Myocyte (in vitro differentiated cells): ENCODE measurements around the gene TMC1. TPM values are rescaled to one million over a fixed set of nuclear protein-coding genes. Genes with fewer than 3 reads are reported as not detected.
A peak's percentile ranks its signal among the peaks of the same experiment; 100 is the strongest.

Experiments used
- DNase-seq: peaks from one replicate; pipeline ENCODE4 v3.0.0-alpha.2; 2012; ENCODE audit warnings: low read depth
- total RNA-seq: library from RNA; depleted of rRNA; stranded (reverse); fragments of >200 nt; gene quantifications from 2 replicates; pipeline ENCODE4 v1.2.3, GENCODE V29; 2014

The TMC1 gene
- total RNA-seq, 1 donor from 2014 or later, result 0.40 TPM

DNA sequence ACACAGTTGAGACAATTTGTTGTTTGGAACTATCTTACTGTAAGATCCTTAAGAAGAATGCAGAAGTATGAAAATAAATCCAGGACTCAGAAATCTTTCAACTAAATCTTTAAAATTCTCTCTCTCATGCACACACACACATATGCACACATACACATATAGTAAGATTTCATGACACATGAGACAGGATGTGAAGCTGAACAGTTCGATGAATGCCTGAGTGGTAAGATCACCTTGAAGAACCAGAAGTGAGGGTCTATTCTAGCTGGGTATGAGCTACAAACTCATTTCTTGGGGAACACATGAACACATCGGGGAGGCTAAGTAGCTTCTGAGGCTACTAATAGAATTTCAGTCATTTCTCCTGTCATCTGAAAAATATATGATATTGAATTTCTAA lies 153.6 kb downstream of the TMC1 start:
- DNase-seq, result no peak

DNA sequence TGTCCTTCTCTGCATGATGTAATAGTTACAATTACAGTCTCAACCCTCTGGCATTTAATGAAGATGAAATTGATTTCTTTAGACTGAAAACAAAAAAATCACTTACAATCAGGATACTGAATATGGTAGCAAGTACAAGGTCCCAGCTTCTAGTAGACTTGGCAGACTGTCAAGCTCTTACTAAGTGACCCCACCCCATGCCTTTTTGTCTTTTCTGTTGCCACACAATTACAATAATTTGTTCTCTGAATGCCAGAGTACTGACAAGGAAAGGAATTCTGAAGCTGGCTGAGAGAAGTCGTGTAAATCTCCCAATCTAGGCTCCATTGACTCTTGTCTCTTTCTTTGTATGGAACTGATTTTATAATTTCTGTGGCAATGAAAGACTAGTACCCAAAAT lies 154.2 kb downstream of the TMC1 start:
- DNase-seq, result peak; percentile 1

DNA sequence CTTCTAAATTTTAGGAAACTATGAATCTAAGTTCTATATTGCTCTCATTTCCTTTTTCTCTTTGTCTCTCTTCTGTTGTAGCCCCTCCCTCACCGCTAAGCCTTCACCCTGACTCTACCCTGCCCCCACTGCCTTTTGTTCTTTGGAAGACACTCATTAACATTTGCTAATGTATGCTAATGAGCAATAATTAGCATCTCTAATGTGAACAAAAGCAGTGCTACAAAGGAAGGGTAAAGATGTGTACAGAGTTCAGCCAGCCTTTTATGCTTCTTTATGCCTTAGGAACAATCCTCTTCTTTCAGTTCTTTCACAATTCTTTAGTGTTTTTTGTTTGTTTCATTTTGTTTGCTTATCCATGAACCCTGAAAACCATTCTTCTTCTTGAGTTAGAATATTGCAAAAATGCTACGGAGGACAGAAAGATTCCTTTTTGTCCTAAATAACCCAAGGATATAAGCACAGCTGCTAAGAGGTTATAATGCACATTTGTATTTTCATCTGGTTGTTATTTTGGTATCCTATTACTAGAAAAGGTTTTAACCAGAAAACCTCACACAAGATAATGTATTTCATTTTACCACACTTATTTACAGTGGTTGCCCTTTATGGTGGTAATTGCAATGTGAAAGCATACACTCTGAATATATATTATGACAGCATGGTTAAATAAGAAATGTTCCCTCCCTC lies 159.3 kb downstream of the TMC1 start:
- DNase-seq, result no peak

DNA sequence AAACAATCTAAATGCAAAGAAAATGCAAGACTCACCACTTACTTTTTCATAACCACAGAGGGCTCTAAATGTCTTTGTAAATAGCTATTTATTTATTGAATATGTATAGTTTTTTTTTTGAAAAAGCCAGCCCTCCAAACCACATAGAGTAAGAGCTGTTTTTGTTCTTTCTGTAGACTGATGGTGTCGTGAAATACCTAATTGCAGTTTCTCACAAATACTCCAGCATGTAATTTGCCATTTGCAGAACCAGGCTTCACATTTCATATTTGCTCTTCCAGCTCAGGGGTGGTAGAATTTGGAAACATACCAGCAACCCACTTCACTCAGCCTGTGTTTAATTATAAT lies 159.8 kb downstream of the TMC1 start:
- DNase-seq, result no peak

- DNase-seq, result no peak
These were observed 163.2 kb downstream of the TMC1 start for GRCh38 chr9:72684615-72685014.

DNA sequence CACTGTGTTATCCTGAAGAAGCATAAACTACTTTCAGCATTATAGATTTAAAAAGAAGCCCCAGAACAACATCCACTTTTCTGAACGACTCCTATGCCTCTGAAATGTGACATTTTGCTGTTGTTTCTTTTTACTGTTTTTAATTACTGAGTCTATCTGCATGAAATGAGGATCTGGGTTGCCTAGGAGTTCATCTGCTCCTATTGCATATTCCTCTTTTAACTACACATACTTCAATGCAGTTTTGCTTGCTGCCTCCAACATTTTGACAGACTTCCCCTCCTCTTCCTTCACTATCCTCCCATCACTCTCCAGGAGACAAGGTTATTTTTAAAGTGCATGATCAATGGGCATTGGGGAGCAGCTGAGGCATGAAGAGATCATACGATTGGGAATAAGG lies 164.5 kb downstream of the TMC1 start:
- no peak for DNase-seq

GRCh38 chr9:72687331-72687730 lies 165.9 kb downstream of the TMC1 start:
- DNase-seq, result no peak

GRCh38 chr9:72691671-72692070 lies 170.3 kb downstream of the TMC1 start:
- DNase-seq, result no peak

DNA sequence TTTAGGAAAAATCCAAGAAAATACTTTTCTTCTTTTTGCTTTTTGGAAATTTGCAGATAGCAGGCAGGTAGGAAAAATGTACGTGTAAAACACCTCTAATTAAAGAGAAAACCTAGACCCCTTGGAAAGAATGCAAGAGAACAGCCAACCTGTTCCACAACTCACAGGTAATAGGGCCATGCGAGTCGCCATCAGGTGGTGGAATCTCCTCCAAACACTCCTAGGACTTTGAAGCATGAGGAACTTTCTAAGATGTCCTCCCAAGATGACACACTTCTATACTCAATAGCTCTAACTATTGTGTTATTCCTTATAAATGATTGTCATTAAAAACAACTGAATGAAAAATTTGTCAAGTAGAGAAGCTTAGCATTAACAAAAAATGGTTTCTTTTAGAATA lies 174.0 kb downstream of the TMC1 start:
- no peak for DNase-seq

- no peak for DNase-seq
These were observed 175.1 kb downstream of the TMC1 start for GRCh38 chr9:72696511-72696910.

- DNase-seq, result no peak
These were observed 180.1 kb downstream of the TMC1 start for GRCh38 chr9:72701510-72701909.

GRCh38 chr9:72703574-72703973 lies 182.2 kb downstream of the TMC1 start:
- DNase-seq, result peak; percentile 90

- no peak for DNase-seq
These were observed 183.4 kb downstream of the TMC1 start for GRCh38 chr9:72704688-72705375.

DNA sequence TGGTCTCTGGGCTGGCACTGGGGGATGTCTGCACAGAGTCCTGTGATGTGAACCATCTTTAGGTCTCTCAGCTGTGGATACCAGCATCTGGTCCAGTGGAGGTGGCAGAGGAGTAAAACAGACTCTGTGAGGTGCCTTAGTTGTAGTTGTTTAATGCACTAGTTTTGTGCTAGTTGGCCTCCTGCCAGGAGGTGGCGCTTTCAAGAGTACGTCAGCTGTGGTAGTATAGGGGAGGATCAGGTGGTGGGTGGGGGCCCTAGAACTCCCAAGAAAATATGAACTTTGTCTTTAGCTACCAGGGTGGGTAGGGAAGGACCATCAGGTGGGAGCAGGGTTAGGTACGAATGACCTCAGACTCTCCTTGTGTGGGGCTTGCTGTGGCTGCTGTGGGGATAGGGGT lies 197.1 kb downstream of the TMC1 start:
- no peak for DNase-seq

DNA sequence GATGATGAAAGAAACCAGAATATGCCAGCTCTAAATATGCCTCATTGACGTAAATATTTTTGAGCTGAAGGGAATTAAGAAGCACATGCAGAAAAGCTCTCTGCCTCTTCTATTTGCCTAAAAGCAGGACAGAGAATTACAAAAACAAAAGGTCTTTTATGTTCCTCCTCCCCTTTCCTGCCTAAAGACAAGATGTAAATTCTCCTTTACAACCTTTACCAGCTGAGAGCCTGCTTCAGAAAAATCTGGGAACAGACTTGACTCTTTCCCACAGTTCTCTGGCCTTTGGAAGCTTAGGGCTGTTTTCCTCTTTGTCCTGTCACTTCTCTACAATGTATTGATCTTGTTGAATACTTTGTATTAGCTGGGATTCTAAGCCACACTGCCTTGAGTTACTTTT lies 199.7 kb downstream of the TMC1 start:
- no peak for DNase-seq

- no peak for DNase-seq
These were observed 205.5 kb downstream of the TMC1 start for GRCh38 chr9:72726947-72727346.

GRCh38 chr9:72728031-72728770 lies 206.8 kb downstream of the TMC1 start:
- no peak for DNase-seq

- DNase-seq, result no peak
These were observed 212.5 kb downstream of the TMC1 start for GRCh38 chr9:72733895-72734294.

DNA sequence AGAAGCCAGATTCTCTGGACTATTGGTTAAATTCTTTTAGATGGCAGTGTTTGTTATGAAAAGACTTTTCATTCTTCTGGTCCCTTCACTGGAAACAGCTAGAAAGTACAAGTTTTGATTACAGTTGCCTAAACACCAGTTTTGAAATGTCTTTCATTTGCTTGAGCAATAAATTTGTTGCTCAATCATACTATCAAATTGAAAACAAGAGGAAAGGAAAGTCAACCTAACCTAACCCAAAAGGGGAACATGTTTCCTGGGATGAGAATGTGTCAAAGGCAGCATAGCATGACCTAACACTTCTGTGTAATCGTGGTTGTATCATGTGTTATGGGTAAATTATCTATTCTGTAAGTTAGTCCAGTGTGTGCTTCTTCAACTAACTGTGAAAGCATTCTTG lies 213.2 kb downstream of the TMC1 start:
- no peak for DNase-seq

DNA sequence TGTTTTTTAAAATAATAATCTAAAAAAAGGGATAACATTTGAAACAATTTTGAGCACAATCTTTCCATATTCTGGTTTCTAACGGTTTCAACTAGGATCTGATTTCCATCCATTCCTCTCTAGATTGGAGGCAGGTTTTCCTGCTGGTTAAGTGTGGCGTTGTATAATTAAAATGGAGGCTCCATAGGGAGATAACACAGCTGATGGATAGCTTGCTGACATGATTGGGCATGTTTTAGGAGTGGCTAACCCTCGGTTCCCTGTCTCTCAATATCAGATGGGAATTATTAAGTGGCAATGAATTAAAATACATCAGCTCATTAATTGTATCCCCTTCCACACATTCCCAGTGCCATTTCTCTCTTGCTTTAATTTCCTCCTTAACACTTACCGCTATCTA lies 222.4 kb downstream of the TMC1 start:
- no peak for DNase-seq

GRCh38 chr9:72749276-72749675 lies 227.9 kb downstream of the TMC1 start:
- no peak for DNase-seq

GRCh38 chr9:72751541-72751940 lies 230.1 kb downstream of the TMC1 start:
- no peak for DNase-seq
